CD1c-positive myeloid dendritic cell (primary cell): ENCODE results near the gene LCE1C.

Experiments used
- DNase-seq: peaks from one replicate; pipeline ENCODE4 v3.0.0-alpha.2; 2016; ENCODE audit errors: extremely low spot score

LCE1C gene

GRCh38 chr1:152759453-152760173 is 46.8 kb downstream of the LCE1C start:
- no peak for DNase-seq

- no peak for DNase-seq
These were observed 47.8 kb downstream of the LCE1C start for GRCh38 chr1:152758636-152759035.

- DNase-seq: no peak
These were observed 48.7 kb downstream of the LCE1C start, which contains the start of gene KPRP for GRCh38 chr1:152757747-152758146. Gene KPRP, plus strand, starts transcription at chr1:152758025. Its CDS starts 1,564 bp downstream, at chr1:152759589.

DNA sequence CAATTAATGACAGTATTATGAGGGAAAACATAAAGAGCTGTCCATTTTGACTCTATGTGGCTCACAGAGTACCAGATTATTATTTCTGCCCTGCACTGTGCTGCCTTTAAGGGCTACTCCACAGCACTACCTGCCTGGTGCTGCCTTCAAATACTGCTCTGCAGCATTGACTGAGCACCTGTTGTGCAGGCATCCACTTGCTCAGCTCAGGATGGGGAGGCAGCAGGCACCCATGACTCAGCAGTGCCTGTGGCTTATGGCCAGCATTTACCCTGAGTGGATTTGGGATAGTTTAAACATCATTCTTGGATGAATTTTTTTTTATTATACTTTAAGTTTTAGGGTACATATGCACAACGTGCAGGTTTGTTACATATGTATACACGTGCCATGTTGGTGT is 49.6 kb downstream of the LCE1C start:
- no peak for DNase-seq
